ENCODE measurements around the gene SSB. TPM values are rescaled to one million over a fixed set of nuclear protein-coding genes. Genes with fewer than 3 reads are reported as not detected.
A peak's percentile ranks its signal among the peaks of the same experiment; 100 is the strongest.

SSB gene
- total RNA-seq, 4 donors from 2014 or later: 57.1 to 73.0 (median 63.6) TPM

- no peak for DNase-seq (ENCODE audit: extremely low spot score)
- Histone ChIP-seq H3K4me1 (peaks cover 0 to 1% (median under 1%) of the 10 kb centered on the region in 4 donors), H3K27ac (replicated peaks in 1 of 4) (no peak overlapping the region), H3K4me3 (no peak overlapping the region), H3K9me3 (no peaks in the 10 kb centered on the region), H3K27me3 (no peaks in the 10 kb centered on the region), H3K36me3 (no peaks in the 10 kb centered on the region)
- no peak for TF ChIP-seq POLR2A (IDR thresholded peaks at IDR 0.05; ENCODE audit: low read depth)
- no peak for TF ChIP-seq POLR2AphosphoS5 (IDR thresholded peaks at IDR 0.05)
- TF ChIP-seq, protein P1, sequence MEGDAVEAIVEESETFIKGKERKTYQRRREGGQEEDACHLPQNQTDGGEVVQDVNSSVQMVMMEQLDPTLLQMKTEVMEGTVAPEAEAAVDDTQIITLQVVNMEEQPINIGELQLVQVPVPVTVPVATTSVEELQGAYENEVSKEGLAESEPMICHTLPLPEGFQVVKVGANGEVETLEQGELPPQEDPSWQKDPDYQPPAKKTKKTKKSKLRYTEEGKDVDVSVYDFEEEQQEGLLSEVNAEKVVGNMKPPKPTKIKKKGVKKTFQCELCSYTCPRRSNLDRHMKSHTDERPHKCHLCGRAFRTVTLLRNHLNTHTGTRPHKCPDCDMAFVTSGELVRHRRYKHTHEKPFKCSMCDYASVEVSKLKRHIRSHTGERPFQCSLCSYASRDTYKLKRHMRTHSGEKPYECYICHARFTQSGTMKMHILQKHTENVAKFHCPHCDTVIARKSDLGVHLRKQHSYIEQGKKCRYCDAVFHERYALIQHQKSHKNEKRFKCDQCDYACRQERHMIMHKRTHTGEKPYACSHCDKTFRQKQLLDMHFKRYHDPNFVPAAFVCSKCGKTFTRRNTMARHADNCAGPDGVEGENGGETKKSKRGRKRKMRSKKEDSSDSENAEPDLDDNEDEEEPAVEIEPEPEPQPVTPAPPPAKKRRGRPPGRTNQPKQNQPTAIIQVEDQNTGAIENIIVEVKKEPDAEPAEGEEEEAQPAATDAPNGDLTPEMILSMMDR (IDR thresholded peaks at IDR 0.05): no peak
- TF ChIP-seq EP300 (IDR thresholded peaks at IDR 0.05): no peak
- intact Hi-C loops (cut with DNase I): no loop called here
- WGBS: 95% methylated on average over 6 of the region's 6 CpGs
These were observed 36.7 kb upstream of the SSB start for GRCh38 chr2:169761970-169762292.

DNA sequence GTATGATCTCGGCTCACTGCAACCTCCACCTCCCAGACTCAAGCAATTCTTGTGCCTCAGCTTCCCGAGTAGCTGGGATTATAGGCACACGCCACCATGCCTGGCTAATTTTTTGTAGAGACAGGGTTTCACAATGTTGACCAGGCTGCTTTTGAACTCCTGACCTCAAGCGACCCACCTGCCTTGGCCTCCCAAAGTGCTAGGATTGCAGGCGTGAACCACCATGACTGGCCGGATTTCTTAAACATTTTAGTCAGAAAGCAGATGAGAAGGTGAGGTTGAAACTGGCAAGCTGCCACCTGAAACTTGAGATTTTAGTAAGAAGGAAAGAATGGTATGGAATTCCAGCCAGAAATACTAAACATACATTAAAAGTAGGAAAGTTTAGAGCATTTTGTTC is 33.1 kb upstream of the SSB start:
- H3K4me1 ChIP-seq: peaks cover 0 to 21% (median 13%) of the 10 kb centered on the region in 4 donors
- TF ChIP-seq POLR2AphosphoS5 (IDR thresholded peaks at IDR 0.05): no peak
- H3K4me3 ChIP-seq: no peak overlapping the region
- no peak for DNase-seq (ENCODE audit: extremely low spot score)
- 91% methylated on average over 6 of the region's 6 CpGs for WGBS
- no peaks in the 10 kb centered on the region for H3K36me3 ChIP-seq
- peaks cover 0 to 14% (median 0%) of the 10 kb centered on the region in 4 donors for H3K27me3 ChIP-seq
- intact Hi-C loops (cut with DNase I): no loop called here
- H3K27ac ChIP-seq (replicated peaks in 1 of 4): no peak overlapping the region
- no peaks in the 10 kb centered on the region for H3K9me3 ChIP-seq

- intact Hi-C loops (cut with DNase I): no loop called here
- peaks cover 0 to 14% (median 0%) of the 10 kb centered on the region in 4 donors for H3K27me3 ChIP-seq
- H3K27ac ChIP-seq (replicated peaks in 1 of 4): no peak overlapping the region
- TF ChIP-seq POLR2AphosphoS5 (IDR thresholded peaks at IDR 0.05) (no peak), POLR2A (IDR thresholded peaks at IDR 0.05; ENCODE audit: low read depth) (no peak)
- TF ChIP-seq, protein P1 (IDR thresholded peaks at IDR 0.05): peak; percentile 61 to 74 (median 66)
- 36% methylated on average over 12 of the region's 12 CpGs for WGBS
- H3K36me3 ChIP-seq: no peaks in the 10 kb centered on the region
- no peaks in the 10 kb centered on the region for H3K9me3 ChIP-seq
- peaks cover 0 to 21% (median 13%) of the 10 kb centered on the region in 4 donors for H3K4me1 ChIP-seq
- DNase-seq (ENCODE audit: extremely low spot score): no peak
- H3K4me3 ChIP-seq: no peak overlapping the region
These were observed 31.3 kb upstream of the SSB start for GRCh38 chr2:169767243-169767888.

DNA sequence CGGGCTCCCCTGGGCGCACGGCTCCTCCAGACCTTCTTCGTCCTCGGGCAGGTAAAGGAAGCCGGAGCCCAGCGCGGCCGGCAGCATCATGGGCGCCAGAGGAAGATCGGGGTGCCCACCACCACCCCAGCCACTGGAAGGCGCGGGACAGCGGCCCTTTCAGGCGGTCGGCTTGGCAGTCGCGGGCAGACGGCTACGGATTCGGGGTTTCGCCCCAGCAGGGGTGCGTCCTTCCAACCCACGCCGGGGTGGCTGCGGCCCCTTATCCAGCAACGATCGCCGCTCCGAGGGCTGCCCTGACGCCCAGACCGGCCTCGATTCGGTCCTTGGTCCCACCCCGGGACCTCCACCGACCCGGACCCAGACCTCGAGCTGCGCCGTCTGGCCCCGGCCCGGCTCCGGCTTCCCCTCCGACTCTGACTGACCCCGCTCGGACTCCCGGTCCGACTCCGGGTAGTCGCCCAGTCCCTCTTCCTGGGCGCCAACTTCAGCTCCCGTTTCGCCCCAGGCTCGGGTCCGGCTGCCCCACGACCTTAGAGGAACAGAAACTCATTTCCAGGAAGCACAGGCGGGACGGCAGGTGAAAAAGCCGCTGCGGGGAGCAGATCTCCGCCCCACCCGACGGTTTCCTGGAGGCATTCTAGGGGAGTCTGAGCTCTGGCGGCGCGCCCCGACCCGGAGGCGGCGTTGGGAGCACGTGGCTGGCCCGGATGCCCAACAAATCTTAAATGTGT is 30.2 kb upstream of the SSB start:
- intact Hi-C loops (cut with DNase I): no loop called here
- Histone ChIP-seq H3K9me3 (no peaks in the 10 kb centered on the region), H3K27ac (replicated peaks in 1 of 4) (no peak overlapping the region), H3K4me1 (peaks cover 0 to 21% (median 13%) of the 10 kb centered on the region in 4 donors), H3K27me3 (peaks cover 0 to 14% (median 0%) of the 10 kb centered on the region in 4 donors), H3K36me3 (no peaks in the 10 kb centered on the region), H3K4me3 (peak overlapping the region; percentile 28 to 43 (median 38))
- no peak for DNase-seq (ENCODE audit: extremely low spot score)
- WGBS: 31% methylated on average over 20 of the region's 72 CpGs
- no peak for TF ChIP-seq POLR2AphosphoS5 (IDR thresholded peaks at IDR 0.05)
- TF ChIP-seq, protein P1 (IDR thresholded peaks at IDR 0.05): no peak
- no peak for TF ChIP-seq EP300 (IDR thresholded peaks at IDR 0.05)
- TF ChIP-seq POLR2A (IDR thresholded peaks at IDR 0.05; ENCODE audit: low read depth): no peak

- H3K36me3 ChIP-seq: no peaks in the 10 kb centered on the region
- peaks cover 0 to 26% (median 21%) of the 10 kb centered on the region in 4 donors for H3K4me1 ChIP-seq
- TF ChIP-seq POLR2A (IDR thresholded peaks at IDR 0.05; ENCODE audit: low read depth) (no peak), POLR2AphosphoS5 (IDR thresholded peaks at IDR 0.05) (no peak), EP300 (IDR thresholded peaks at IDR 0.05) (no peak)
- TF ChIP-seq, protein P1 (IDR thresholded peaks at IDR 0.05): no peak
- H3K9me3 ChIP-seq: no peaks in the 10 kb centered on the region
- intact Hi-C loops (cut with DNase I): no loop called here
- H3K27me3 ChIP-seq: peaks cover 0 to 14% (median 0%) of the 10 kb centered on the region in 4 donors
- H3K4me3 ChIP-seq: no peak overlapping the region
- no peak overlapping the region for H3K27ac ChIP-seq (replicated peaks in 1 of 4)
- no peak for DNase-seq (ENCODE audit: extremely low spot score)
- 74% methylated on average over 5 of the region's 5 CpGs for WGBS
These were observed 27.6 kb upstream of the SSB start for GRCh38 chr2:169771021-169771420.
